ENCODE measurements around the gene TSPOAP1.

The TSPOAP1 gene

DNA sequence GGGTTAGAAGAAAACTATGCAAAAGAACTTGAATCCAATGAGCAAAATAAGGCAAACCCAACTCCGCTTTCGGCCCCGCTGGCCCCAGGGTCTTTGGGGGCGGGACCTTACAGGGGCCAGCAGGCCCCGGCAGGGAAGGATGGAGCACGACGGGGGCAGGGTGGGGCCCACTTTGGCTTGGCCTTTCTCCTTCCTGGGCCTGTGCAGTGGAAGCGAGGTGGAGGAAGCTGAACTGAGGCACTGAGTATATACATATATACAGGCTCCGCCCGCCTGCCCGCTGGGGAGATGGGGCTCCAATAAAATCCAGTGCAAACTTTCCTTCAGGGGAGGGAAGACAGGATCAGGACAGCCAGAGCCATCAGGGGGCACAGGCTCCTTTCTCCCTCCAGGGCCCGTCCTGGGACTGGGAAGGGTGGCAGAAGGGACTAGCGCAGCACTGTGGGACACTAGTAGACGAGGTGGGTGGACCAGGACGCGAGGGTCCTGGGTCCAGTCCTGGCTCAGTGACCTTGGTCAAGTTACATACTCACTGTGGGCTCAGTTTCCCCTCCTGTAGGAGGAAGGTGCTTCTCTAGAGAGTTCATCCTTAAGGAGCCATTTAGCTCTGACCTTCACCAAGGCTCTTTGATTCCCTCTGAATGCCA lies 27.0 kb downstream of the TSPOAP1 start:
- DNase-seq (ENCODE audit: extremely low spot score) = no peak
- ChIA-PET CTCF (interaction anchor here (2.0 to 5.2 kb wide), 4 partner anchors 14 to 146 kb away, joined by 4 to 68 read pairs (median 16); no protein-coding TSS in a partner anchor), POLR2A (interaction anchor here (1.0 kb wide), 1 partner anchor 31 kb away, joined by 3 read pairs; no protein-coding TSS in a partner anchor)
- TF ChIP-seq, protein P1, sequence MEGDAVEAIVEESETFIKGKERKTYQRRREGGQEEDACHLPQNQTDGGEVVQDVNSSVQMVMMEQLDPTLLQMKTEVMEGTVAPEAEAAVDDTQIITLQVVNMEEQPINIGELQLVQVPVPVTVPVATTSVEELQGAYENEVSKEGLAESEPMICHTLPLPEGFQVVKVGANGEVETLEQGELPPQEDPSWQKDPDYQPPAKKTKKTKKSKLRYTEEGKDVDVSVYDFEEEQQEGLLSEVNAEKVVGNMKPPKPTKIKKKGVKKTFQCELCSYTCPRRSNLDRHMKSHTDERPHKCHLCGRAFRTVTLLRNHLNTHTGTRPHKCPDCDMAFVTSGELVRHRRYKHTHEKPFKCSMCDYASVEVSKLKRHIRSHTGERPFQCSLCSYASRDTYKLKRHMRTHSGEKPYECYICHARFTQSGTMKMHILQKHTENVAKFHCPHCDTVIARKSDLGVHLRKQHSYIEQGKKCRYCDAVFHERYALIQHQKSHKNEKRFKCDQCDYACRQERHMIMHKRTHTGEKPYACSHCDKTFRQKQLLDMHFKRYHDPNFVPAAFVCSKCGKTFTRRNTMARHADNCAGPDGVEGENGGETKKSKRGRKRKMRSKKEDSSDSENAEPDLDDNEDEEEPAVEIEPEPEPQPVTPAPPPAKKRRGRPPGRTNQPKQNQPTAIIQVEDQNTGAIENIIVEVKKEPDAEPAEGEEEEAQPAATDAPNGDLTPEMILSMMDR (IDR thresholded peaks at IDR 0.05; ENCODE audit: control extremely low read depth, extremely low read depth, low read depth, missing control alignments) = no peak

DNA sequence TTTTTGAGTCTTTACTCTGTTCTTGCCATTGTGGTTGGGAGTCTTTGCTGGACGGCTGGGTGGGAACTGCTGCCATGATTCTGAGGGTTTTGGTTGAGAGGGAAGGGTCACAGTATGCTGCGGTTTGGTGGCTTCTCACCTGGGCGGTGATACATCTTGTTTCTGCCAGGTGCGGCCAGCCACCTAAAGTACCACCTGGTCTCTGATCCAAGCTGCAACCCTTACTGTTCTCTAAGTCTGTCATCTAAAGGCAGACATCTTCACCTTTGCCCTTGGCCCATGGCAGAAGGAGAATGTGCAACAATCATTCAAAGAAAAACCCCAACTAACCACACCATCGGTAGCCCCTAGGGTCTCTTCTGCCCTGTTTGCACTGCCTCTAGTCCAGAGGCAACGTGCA lies 28.3 kb downstream of the TSPOAP1 start:
- ChIA-PET CTCF (interaction anchor here (2.0 kb wide), 1 partner anchor 50 kb away, joined by 4 read pairs; no protein-coding TSS in a partner anchor), POLR2A (no interaction called here)
- no peak for DNase-seq (ENCODE audit: extremely low spot score)

DNA sequence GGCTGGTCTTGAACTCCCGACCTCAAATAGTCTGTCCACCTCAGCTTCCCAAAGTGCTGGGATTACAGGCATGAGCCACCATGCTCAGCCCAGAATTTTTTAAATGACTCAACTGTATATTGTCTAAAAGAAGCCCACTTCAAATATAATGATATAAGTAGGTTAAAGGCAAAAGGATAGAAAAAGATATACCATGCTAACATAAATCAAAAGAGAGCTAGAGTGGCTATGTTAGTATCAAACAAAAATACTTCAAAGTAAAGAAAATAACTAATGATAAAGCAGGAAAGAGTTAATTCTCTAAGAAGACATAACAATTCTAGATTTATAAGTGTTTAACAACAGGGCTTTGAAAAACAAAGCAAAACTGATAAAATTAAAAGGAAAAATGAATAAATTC lies 34.6 kb downstream of the TSPOAP1 start:
- TF ChIP-seq, protein P1 (IDR thresholded peaks at IDR 0.05; ENCODE audit: control extremely low read depth, extremely low read depth, low read depth, missing control alignments) = no peak
- ChIA-PET CTCF (interaction anchor here (1.0 to 1.3 kb wide), 3 partner anchors 9 to 23 kb away, joined by 3 to 7 read pairs (median 4); no protein-coding TSS in a partner anchor), POLR2A (no interaction called here)
- no peak for DNase-seq (ENCODE audit: extremely low spot score)

More for the DNA sequence above, 28.3 kb downstream of the TSPOAP1 start:
- TF ChIP-seq, protein P1 (IDR thresholded peaks at IDR 0.05; ENCODE audit: control extremely low read depth, extremely low read depth, low read depth, missing control alignments) = no peak

DNA sequence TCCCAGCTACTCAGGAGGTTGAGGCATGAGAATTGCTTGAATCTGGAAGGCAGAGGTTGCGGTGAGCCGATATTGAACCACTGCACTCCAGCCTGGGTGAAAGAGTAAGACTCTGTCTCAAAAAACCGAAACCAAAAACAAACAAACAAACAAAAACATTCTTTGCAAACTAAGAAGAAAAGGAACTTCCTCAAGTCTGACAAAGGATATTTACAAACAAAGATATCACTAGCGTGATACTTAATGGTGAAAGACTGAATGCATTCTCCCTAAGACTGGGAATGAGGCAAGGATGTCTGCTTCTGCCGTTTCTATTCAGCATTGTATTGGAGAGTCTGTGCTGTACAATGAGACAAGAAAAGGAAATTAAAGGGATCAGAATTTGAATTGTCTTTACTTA lies 37.3 kb downstream of the TSPOAP1 start:
- ChIA-PET POLR2A (no interaction called here), CTCF (interaction anchor here (2.8 kb wide), 1 partner anchor 13 kb away, joined by 13 read pairs; no protein-coding TSS in a partner anchor)
- DNase-seq (ENCODE audit: extremely low spot score) = no peak
- TF ChIP-seq, protein P1 (IDR thresholded peaks at IDR 0.05; ENCODE audit: control extremely low read depth, extremely low read depth, low read depth, missing control alignments) = no peak

DNA sequence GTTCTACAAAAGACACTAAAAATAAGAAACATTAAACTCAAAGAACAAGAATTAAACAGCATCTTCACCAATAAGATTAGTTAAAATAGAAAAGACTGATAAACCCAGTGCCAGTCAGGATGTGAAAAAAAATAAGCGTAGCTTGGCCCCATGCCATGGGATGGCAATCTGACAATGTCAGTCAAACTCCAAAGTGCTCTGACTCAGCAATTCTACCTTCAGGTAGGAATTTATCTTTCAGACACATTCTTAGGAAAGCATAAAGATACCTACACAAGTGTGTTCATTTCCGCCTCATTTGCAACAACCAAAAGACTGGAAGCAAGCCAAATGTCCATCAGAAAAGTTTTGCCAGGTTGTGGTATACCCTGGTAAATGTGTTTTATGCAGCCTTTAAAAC lies 38.7 kb downstream of the TSPOAP1 start:
- POLR2A ChIA-PET = no interaction called here
- TF ChIP-seq, protein P1 (IDR thresholded peaks at IDR 0.05; ENCODE audit: control extremely low read depth, extremely low read depth, low read depth, missing control alignments) = no peak
- no peak for DNase-seq (ENCODE audit: extremely low spot score)
- CTCF ChIA-PET = interaction anchor here (2.1 kb wide), 1 partner anchor 14 kb away, joined by 6 read pairs; no protein-coding TSS in a partner anchor

DNA sequence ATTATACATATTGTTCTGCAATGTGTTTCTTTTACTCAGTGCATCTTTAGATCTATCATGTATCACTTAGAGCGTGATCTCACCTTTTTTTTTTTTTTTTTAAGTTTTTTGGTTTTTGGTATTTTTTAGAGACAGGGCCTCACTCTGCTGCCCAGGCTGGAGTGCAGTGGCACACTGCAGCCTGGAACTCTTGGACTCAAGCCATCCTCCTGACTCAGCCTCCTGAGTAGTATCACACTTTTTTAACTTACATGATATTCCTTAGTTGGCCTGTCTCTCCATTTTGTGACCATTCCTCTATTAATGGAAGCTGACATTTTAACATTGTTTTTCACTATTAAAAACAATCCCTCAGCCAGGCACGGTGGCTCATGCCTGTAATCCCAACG lies 43.2 kb downstream of the TSPOAP1 start:
- no peak for DNase-seq (ENCODE audit: extremely low spot score)
- ChIA-PET CTCF (interaction anchor here (1.2 to 3.2 kb wide), 5 partner anchors 9 to 36 kb away, joined by 3 to 9 read pairs (median 5); no protein-coding TSS in a partner anchor), POLR2A (no interaction called here)
- TF ChIP-seq, protein P1 (IDR thresholded peaks at IDR 0.05; ENCODE audit: control extremely low read depth, extremely low read depth, low read depth, missing control alignments) = no peak

Data from GM10248 (cell line).